HL-60 (cell line): ENCODE measurements around the gene GCNA.
"Not testable (repeated sequence)": the region's sequence is repeated elsewhere in the genome, so short reads cannot be mapped to it uniquely, and the experiment has no call there.

Experiments
- GABPA ChIP-seq: IDR thresholded peaks from 2 replicates; pipeline ENCODE4 v1.6.1; 2012; ENCODE audit warnings: low read depth
- POLR2AphosphoS5 ChIP-seq: IDR thresholded peaks from 2 replicates; pipeline ENCODE4 v1.6.1; 2012; ENCODE audit warnings: low read depth
- TF ChIP-seq, protein P1 (sequence below): IDR thresholded peaks from one replicate; pipeline ENCODE4 v1.5.1; 2011; ENCODE audit warnings: low read length, control low read depth, inconsistent platforms; ENCODE audit not compliant: insufficient read depth
- TF ChIP-seq, protein P2 (sequence below): IDR thresholded peaks from 2 replicates; pipeline ENCODE4 v1.6.1; 2012; ENCODE audit warnings: low read depth; ENCODE audit not compliant: insufficient replicate concordance

DNA sequence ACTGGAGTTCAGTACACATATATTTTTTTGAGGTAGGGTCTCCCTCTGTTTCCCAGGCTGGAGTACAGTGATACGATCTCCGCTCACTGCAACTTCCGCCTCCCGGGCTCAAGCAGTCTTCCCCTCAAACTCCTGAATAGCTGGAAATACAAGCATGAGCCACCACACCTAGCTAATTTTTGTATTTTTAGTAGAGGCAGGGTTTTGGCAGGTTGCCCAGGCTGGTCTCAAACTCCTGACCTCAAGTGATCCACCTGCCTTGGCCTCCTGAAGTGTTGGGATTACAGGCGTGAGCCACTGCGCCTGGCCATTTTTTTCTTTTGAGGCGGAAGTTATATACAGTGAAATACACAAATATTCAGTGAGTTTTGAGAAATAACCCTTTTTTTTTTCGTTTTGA is 6.8 kb upstream of the GCNA start:
- TF ChIP-seq, protein P1, sequence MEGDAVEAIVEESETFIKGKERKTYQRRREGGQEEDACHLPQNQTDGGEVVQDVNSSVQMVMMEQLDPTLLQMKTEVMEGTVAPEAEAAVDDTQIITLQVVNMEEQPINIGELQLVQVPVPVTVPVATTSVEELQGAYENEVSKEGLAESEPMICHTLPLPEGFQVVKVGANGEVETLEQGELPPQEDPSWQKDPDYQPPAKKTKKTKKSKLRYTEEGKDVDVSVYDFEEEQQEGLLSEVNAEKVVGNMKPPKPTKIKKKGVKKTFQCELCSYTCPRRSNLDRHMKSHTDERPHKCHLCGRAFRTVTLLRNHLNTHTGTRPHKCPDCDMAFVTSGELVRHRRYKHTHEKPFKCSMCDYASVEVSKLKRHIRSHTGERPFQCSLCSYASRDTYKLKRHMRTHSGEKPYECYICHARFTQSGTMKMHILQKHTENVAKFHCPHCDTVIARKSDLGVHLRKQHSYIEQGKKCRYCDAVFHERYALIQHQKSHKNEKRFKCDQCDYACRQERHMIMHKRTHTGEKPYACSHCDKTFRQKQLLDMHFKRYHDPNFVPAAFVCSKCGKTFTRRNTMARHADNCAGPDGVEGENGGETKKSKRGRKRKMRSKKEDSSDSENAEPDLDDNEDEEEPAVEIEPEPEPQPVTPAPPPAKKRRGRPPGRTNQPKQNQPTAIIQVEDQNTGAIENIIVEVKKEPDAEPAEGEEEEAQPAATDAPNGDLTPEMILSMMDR, result not testable (repeated sequence)
- TF ChIP-seq, protein P2, sequence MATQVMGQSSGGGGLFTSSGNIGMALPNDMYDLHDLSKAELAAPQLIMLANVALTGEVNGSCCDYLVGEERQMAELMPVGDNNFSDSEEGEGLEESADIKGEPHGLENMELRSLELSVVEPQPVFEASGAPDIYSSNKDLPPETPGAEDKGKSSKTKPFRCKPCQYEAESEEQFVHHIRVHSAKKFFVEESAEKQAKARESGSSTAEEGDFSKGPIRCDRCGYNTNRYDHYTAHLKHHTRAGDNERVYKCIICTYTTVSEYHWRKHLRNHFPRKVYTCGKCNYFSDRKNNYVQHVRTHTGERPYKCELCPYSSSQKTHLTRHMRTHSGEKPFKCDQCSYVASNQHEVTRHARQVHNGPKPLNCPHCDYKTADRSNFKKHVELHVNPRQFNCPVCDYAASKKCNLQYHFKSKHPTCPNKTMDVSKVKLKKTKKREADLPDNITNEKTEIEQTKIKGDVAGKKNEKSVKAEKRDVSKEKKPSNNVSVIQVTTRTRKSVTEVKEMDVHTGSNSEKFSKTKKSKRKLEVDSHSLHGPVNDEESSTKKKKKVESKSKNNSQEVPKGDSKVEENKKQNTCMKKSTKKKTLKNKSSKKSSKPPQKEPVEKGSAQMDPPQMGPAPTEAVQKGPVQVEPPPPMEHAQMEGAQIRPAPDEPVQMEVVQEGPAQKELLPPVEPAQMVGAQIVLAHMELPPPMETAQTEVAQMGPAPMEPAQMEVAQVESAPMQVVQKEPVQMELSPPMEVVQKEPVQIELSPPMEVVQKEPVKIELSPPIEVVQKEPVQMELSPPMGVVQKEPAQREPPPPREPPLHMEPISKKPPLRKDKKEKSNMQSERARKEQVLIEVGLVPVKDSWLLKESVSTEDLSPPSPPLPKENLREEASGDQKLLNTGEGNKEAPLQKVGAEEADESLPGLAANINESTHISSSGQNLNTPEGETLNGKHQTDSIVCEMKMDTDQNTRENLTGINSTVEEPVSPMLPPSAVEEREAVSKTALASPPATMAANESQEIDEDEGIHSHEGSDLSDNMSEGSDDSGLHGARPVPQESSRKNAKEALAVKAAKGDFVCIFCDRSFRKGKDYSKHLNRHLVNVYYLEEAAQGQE, result not testable (repeated sequence)
- not testable (repeated sequence) for TF ChIP-seq POLR2AphosphoS5, GABPA
